Erythroblast (primary cell): ENCODE data around the gene ZNF217.

Experiments
- GATA1 ChIP-seq: IDR thresholded peaks from 2 replicates; pipeline ENCODE4 v1.6.1; 2011; ENCODE audit warnings: low read depth, mild to moderate bottlenecking, control low read depth, low read length, moderate library complexity
- POLR2A ChIP-seq: IDR thresholded peaks from 2 replicates; pipeline ENCODE4 v1.6.1; 2011; ENCODE audit warnings: mild to moderate bottlenecking, low read length

DNA sequence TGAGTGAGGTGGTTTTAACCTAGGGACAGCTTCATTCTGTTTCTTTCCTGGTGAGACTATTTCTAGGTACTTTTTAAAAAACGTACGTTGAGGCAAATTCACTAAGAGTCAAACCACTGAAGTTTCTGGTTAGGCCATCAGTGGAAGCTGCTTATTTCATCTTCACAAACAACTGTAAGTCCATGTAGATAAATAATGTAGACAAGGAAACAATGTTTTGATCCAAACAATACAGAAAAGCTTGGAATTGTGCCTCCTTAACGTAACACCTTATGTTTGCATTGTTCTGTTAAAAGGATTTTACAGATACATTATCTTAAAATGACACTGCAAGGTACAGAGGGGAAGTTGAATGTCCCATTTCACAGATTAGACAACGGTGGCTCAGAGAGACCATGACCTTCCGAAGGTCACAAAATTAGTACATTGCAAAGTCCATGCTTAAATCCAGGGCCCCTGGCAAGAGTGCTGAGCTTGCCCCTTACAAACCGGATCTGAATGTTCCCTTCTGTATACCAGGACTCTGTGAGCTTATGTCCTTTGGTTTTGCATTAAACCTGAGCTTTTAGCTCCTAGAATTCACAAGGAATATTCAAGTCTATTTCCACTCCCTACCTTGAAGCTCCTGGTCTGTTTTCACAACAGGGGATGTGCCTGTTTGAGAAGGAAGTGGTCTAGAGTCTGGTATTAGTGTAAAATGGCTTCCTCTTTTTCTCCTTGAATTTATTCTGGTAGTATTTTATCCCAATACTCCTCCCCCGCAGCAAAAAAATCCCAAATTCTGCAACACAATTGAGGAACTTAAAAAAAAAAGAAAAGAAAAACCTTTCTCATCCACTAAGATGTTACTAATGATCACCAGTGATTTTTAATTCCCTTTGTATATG, 28.9 kb upstream of the ZNF217 start:
- TF ChIP-seq POLR2A (no peak), GATA1 (no peak)
